ENCODE measurements around the gene TM4SF20.
"Not testable (repeated sequence)": the region's sequence is repeated elsewhere in the genome, so short reads cannot be mapped to it uniquely, and the experiment has no call there.

Gene TM4SF20

DNA sequence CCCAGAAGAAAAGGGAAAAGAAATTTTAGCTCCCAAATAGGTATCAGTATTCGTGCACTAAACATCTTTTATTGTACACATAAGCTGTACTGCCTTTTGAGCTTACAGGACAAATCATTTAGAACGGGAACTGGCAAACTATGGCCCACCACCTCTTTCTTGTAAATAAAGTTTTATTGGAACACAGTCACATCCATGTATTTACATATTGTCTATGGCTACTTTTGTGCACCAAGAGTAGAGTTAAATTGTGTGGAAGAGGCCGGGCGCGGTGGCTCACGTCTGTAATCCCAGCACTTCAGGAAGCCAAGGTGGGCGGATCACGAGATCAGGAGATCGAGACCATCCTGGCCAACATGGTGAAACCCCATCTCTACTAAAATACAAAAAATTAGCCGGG is 5.7 kb downstream of the TM4SF20 start:
- TF ChIP-seq POU2F2 (IDR thresholded peaks at IDR 0.05; ENCODE audit: low read depth, low read length) (no peak), SPI1 (IDR thresholded peaks at IDR 0.05; ENCODE audit: low read depth, low read length) (no peak), POLR2AphosphoS5 (IDR thresholded peaks at IDR 0.05; ENCODE audit: low read depth, low read length) (no peak), POLR2A (IDR thresholded peaks at IDR 0.05; ENCODE audit: low read depth, low read length) (no peak), PAX5 (IDR thresholded peaks at IDR 0.05; ENCODE audit: insufficient read depth, low read length, severe bottlenecking) (no peak), TAF1 (IDR thresholded peaks at IDR 0.05; ENCODE audit: low read depth, low read length) (no peak)
- DNase-seq (ENCODE audit: insufficient read length, low spot score) = no peak
- no peak for FAIRE-seq

DNA sequence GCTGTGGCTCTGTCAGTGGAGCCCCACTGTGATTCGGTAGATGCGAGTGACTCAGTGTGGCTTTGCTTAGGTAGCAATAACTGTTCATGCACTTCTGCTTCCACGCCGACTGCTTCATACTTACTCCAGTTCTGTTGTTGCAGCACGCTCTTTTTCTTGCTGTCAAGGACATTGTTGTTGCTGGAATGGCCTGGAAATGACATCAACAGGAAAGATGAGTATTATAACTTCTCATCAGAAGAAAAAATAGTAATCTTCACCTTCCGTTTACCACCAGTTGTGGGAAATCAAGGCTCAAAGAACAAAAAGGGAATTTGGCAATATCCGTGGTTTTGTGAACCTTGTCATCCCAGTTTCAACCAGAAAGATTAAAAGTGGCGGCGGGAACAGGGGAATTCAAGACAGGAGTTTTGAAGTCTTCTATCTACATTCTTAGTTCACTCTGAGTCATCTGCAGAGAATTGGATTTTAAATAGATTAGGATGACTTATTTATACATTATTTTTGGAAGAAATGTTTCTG is 8.3 kb downstream of the TM4SF20 start:
- no peak for TF ChIP-seq TAF1 (IDR thresholded peaks at IDR 0.05; ENCODE audit: low read depth, low read length)
- DNase-seq (ENCODE audit: insufficient read length, low spot score) (no peak), FAIRE-seq (no peak)

DNA sequence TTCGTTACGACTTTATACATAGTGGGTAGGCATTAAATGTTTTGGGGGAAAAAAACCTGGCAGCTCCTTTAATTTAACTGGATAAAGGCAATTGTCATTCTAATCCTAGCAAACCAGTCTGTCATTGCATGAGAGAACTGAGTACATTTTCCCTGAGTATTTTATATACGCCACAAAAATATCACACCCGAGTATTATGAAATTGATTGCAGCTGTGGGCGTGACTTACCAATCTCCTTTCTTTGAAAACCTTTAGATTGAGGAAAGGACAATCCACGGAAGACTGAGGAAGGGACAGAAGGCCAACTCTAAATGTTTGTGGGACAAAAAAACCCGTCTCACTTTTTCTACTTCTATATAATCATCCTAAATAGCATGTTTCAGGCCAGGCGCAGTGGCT is 9.0 kb downstream of the TM4SF20 start:
- TF ChIP-seq TAF1 (IDR thresholded peaks at IDR 0.05; ENCODE audit: low read depth, low read length) (no peak), POU2F2 (IDR thresholded peaks at IDR 0.05; ENCODE audit: low read depth, low read length) (no peak), POLR2AphosphoS5 (IDR thresholded peaks at IDR 0.05; ENCODE audit: low read depth, low read length) (no peak), SPI1 (IDR thresholded peaks at IDR 0.05; ENCODE audit: low read depth, low read length) (no peak), PAX5 (IDR thresholded peaks at IDR 0.05; ENCODE audit: insufficient read depth, low read length, severe bottlenecking) (no peak), POLR2A (IDR thresholded peaks at IDR 0.05; ENCODE audit: low read depth, low read length) (no peak)
- no peak for FAIRE-seq
- DNase-seq (ENCODE audit: insufficient read length, low spot score) = no peak

DNA sequence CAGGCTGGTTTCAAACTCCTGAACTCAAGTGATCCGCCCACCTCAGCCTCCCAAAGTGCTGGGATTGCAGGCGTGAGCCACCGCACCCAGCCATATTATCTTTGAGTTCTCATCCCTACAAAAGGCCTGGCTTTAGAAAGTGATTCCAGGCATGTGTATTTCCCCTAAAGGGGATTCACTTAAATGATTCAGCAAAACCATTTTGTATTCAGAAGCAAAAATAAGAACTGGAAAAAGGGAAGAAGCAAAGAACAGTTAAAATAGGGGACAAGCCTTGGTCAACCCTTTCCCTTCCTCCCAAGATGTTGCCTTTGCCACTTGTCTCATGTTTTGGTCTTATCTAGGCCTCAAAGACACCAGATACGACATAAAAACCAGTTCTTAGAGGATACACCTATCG is 10.5 kb downstream of the TM4SF20 start:
- FAIRE-seq (no peak), DNase-seq (ENCODE audit: insufficient read length, low spot score) (no peak)
- TF ChIP-seq POLR2A (IDR thresholded peaks at IDR 0.05; ENCODE audit: low read depth, low read length) (no peak), SPI1 (IDR thresholded peaks at IDR 0.05; ENCODE audit: low read depth, low read length) (no peak), POLR2AphosphoS5 (IDR thresholded peaks at IDR 0.05; ENCODE audit: low read depth, low read length) (no peak), TAF1 (IDR thresholded peaks at IDR 0.05; ENCODE audit: low read depth, low read length) (no peak), PAX5 (IDR thresholded peaks at IDR 0.05; ENCODE audit: insufficient read depth, low read length, severe bottlenecking) (no peak), POU2F2 (IDR thresholded peaks at IDR 0.05; ENCODE audit: low read depth, low read length) (no peak)

DNA sequence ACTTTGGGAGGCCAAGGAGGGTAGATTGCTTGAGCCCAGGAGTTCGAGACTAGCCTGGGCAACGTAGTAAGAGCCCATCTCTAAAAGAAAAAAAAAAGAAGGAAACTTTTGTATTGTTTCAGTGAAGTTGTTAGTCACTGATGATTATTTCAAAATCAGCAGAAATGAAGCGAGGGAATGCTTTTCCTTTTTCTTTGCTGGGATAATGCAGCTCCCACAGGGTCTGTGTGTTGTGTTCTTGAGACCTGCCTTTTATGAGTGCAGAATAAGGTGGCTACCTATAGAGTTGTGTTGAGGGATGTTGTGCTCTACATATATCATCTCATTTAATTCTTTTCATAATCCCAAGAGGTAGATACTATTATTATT is 11.7 kb downstream of the TM4SF20 start:
- TF ChIP-seq POLR2AphosphoS5 (IDR thresholded peaks at IDR 0.05; ENCODE audit: low read depth, low read length) = no peak
- no peak for TF ChIP-seq SPI1 (IDR thresholded peaks at IDR 0.05; ENCODE audit: low read depth, low read length)
- TF ChIP-seq POU2F2 (IDR thresholded peaks at IDR 0.05; ENCODE audit: low read depth, low read length) = no peak
- TF ChIP-seq PAX5 (IDR thresholded peaks at IDR 0.05; ENCODE audit: insufficient read depth, low read length, severe bottlenecking) = no peak
- no peak for TF ChIP-seq POLR2A (IDR thresholded peaks at IDR 0.05; ENCODE audit: low read depth, low read length)
- TF ChIP-seq TAF1 (IDR thresholded peaks at IDR 0.05; ENCODE audit: low read depth, low read length) = no peak
- FAIRE-seq (no peak), DNase-seq (ENCODE audit: insufficient read length, low spot score) (no peak)

DNA sequence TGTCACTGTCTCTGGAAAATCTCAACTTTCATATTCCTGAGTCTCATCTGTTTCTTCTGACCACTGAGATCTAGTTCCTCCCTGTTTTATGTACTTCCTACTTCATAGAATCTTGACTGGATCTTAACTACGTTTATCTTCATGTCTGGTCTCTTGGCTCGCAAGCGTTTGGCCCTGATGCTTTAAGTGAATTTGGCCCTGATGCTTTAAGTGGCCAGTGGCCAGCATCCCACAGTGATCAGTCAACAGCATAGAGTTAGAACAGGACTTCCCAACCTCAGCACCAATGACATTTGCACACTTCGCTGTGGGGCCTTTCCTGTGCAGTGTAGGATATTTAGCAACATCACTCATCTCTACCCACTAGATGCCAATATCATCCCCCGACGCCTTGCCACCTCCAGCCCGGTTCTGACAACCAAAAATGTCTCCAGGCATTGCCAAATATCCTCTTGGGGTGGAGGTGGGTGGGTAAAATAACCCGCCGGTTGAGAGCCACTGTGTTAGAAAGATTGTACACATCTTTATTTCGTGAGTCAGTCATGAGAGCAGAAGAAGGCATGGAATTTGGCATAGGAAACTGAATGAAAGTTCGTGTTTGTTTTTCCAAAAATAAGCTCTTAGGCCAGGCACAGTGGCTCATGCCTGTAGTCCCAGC is 12.2 kb downstream of the TM4SF20 start:
- FAIRE-seq (no peak), DNase-seq (ENCODE audit: insufficient read length, low spot score) (no peak)
- no peak for TF ChIP-seq POLR2AphosphoS5 (IDR thresholded peaks at IDR 0.05; ENCODE audit: low read depth, low read length)
- no peak for TF ChIP-seq POLR2A (IDR thresholded peaks at IDR 0.05; ENCODE audit: low read depth, low read length)
- no peak for TF ChIP-seq SPI1 (IDR thresholded peaks at IDR 0.05; ENCODE audit: low read depth, low read length)
- no peak for TF ChIP-seq POU2F2 (IDR thresholded peaks at IDR 0.05; ENCODE audit: low read depth, low read length)

DNA sequence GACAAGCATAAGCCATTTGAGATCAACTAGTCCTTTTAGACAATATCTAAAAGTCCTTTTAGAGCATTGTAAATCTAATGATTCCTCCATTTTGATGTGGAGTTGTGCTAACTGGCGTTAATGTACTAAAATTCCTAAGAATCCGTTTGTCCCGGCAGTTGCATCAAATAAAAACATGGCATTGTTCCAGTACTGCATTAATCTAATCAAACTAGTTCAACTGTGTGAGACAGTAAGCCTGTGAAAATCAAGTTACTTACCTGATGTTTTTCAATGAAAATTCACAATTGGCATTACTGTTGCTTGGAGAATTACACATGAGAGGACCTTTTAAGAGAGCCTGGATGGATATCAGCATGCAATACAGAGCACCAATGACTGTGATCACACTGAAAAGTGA is 13.3 kb downstream of the TM4SF20 start:
- TF ChIP-seq POLR2AphosphoS5 (IDR thresholded peaks at IDR 0.05; ENCODE audit: low read depth, low read length) = no peak
- TF ChIP-seq POLR2A (IDR thresholded peaks at IDR 0.05; ENCODE audit: low read depth, low read length) = no peak
- TF ChIP-seq TAF1 (IDR thresholded peaks at IDR 0.05; ENCODE audit: low read depth, low read length) = no peak
- TF ChIP-seq SPI1 (IDR thresholded peaks at IDR 0.05; ENCODE audit: low read depth, low read length) = no peak
- no peak for TF ChIP-seq POU2F2 (IDR thresholded peaks at IDR 0.05; ENCODE audit: low read depth, low read length)
- no peak for TF ChIP-seq PAX5 (IDR thresholded peaks at IDR 0.05; ENCODE audit: insufficient read depth, low read length, severe bottlenecking)
- FAIRE-seq (no peak), DNase-seq (ENCODE audit: insufficient read length, low spot score) (no peak)

DNA sequence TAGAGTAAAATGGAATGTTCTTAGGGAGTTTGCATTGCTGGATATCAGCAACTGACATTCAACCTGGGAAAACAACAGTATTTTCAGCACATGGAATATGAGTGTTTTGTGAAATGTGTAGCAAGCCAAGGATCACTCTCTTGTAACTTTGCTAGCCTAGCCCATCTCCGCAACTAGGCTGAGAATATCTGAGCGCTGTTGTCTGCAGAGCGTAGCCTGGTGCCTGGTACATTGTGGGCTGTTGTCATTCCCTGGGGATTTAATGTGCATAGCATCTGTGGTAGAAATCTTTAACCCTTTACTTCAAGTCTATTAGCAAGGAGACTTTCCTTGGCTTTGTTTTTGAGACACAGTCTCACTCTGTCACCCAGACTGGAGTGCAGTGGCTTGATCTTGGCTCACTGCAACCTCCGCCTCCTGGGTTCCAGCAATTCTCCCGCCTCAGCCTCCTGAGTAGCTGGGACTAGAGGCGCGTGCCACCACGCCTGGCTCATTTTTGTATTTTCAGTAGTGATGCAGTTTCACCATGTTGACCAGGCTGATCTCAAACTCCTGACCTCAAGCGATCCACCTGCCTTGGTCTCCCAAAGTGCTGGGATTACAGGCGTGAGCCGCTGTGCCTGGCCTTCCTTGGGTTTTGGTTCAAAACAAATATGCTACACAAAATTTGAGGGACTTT is 14.4 kb downstream of the TM4SF20 start:
- DNase-seq (ENCODE audit: insufficient read length, low spot score); FAIRE-seq: not testable (repeated sequence)

DNA sequence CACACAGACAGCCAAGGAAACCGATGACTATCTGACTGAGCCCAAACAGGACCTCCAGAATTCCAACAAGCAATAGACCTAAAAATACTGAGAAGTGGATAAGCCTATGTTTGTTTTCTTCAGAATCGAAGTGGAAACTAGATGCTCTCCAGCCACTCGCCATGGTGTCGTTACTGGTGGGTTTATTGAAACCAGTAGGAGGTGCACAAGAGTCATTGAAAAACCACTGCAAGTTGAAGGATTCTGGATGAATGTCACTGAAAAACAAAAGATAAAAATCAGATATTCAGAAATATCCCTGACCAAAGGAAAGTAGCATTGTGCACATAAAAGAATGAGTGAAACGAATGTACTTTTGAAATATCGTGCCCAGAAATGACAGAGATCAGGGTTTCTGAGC is 15.3 kb downstream of the TM4SF20 start:
- no peak for TF ChIP-seq PAX5 (IDR thresholded peaks at IDR 0.05; ENCODE audit: insufficient read depth, low read length, severe bottlenecking)
- no peak for TF ChIP-seq POLR2A (IDR thresholded peaks at IDR 0.05; ENCODE audit: low read depth, low read length)
- TF ChIP-seq POLR2AphosphoS5 (IDR thresholded peaks at IDR 0.05; ENCODE audit: low read depth, low read length) = no peak
- TF ChIP-seq TAF1 (IDR thresholded peaks at IDR 0.05; ENCODE audit: low read depth, low read length) = no peak
- no peak for TF ChIP-seq SPI1 (IDR thresholded peaks at IDR 0.05; ENCODE audit: low read depth, low read length)
- TF ChIP-seq POU2F2 (IDR thresholded peaks at IDR 0.05; ENCODE audit: low read depth, low read length) = no peak
- no peak for DNase-seq (ENCODE audit: insufficient read length, low spot score)
- FAIRE-seq = no peak

DNA sequence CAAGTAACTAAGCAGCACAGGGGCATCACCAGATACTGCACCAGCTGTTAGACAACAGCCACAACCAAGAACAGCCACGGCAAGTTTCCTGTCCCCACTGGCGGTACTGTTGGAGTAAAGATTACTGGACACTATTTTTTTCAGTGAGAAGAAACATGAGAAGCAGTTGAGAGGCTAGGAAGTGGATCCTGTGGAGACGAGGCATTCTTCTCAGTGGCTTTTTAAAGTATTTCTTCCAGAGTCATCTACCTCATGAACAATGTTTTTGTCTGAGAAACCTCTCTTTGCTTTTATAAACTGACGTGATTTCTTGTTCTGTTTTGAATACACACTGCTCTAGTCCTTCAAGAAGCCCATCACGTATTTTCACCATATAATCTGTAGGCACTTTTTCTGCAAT is 18.8 kb downstream of the TM4SF20 start:
- FAIRE-seq = no peak
- no peak for DNase-seq (ENCODE audit: insufficient read length, low spot score)
- TF ChIP-seq POU2F2 (IDR thresholded peaks at IDR 0.05; ENCODE audit: low read depth, low read length) (no peak), SPI1 (IDR thresholded peaks at IDR 0.05; ENCODE audit: low read depth, low read length) (no peak), PAX5 (IDR thresholded peaks at IDR 0.05; ENCODE audit: insufficient read depth, low read length, severe bottlenecking) (no peak), POLR2A (IDR thresholded peaks at IDR 0.05; ENCODE audit: low read depth, low read length) (no peak), POLR2AphosphoS5 (IDR thresholded peaks at IDR 0.05; ENCODE audit: low read depth, low read length) (no peak), TAF1 (IDR thresholded peaks at IDR 0.05; ENCODE audit: low read depth, low read length) (no peak)
